ENCODE results near the gene CMTM1.

The CMTM1 gene

GRCh38 chr16:66539623-66540469 lies 26.4 kb upstream of the CMTM1 start:
- DNase-seq: no peak

- no peak for DNase-seq
Observed at GRCh38 chr16:66541388-66542355, 24.6 kb upstream of the CMTM1 start.

GRCh38 chr16:66542396-66542795 lies 23.8 kb upstream of the CMTM1 start:
- no peak for DNase-seq

- no peak for DNase-seq
Observed at GRCh38 chr16:66543541-66543940, 22.7 kb upstream of the CMTM1 start.

GRCh38 chr16:66544016-66544757 lies 22.1 kb upstream of the CMTM1 start:
- DNase-seq: no peak

GRCh38 chr16:66547101-66547989 lies 18.9 kb upstream of the CMTM1 start:
- DNase-seq: no peak

GRCh38 chr16:66548068-66548467 lies 18.2 kb upstream of the CMTM1 start:
- no peak for DNase-seq

GRCh38 chr16:66548868-66549267 lies 17.4 kb upstream of the CMTM1 start:
- DNase-seq: no peak

GRCh38 chr16:66549284-66550131 lies 16.7 kb upstream of the CMTM1 start, which contains the start of gene TK2:
TSS of gene TK2 (minus strand) at chr16:66550122. CDS start at chr16:66550061, 61 bp downstream.
- DNase-seq: peak; percentile 54 to 67

- DNase-seq: peak; percentile 44 to 53
Observed at GRCh38 chr16:66551348-66551759, 14.9 kb upstream of the CMTM1 start.

GRCh38 chr16:66551788-66552285 lies 14.4 kb upstream of the CMTM1 start:
- no peak for DNase-seq

GRCh38 chr16:66552286-66553177 lies 13.7 kb upstream of the CMTM1 start, which contains the start of gene CKLF:
TSS of gene CKLF (plus strand) at chr16:66552576. CDS start at chr16:66552716, 140 bp downstream.
- DNase-seq: peak; percentile 88 to 90

GRCh38 chr16:66553223-66553622 lies 13.0 kb upstream of the CMTM1 start:
- no peak for DNase-seq

- no peak for DNase-seq
Observed at GRCh38 chr16:66554021-66554420, 12.2 kb upstream of the CMTM1 start.

- DNase-seq: no peak
Observed at GRCh38 chr16:66554495-66554894, 11.7 kb upstream of the CMTM1 start.

GRCh38 chr16:66560107-66560506 lies 6.1 kb upstream of the CMTM1 start:
- DNase-seq: no peak

GRCh38 chr16:66561381-66562080 lies 4.7 kb upstream of the CMTM1 start:
- no peak for DNase-seq

GRCh38 chr16:66562409-66562808 lies 3.8 kb upstream of the CMTM1 start:
- DNase-seq: no peak

- no peak for DNase-seq
Observed at GRCh38 chr16:66562986-66563385, 3.3 kb upstream of the CMTM1 start.

All from stimulated activated CD4-positive, alpha-beta T cell treated with anti-CD3 and anti-CD28 coated beads, Interleukin-4, amount 100 ng/mL, for 4 hours (primary cell).